HG03060 (cell line): Measurements from ENCODE around the gene THADA.

Experiments used
- ATAC-seq: cut with Tn5 transposase; IDR thresholded peaks from one replicate; pipeline ENCODE4 v1.9.1; 2021; ENCODE audit warnings: low read depth, moderate number of reproducible peaks; ENCODE audit not compliant: unreplicated experiment

Gene THADA

GRCh38 chr2:43367012-43367782, 228.6 kb downstream of the THADA start:
- ATAC-seq = no peak

GRCh38 chr2:43363120-43363519, 232.7 kb downstream of the THADA start:
- no peak for ATAC-seq

- no peak for ATAC-seq
These were observed 234.6 kb downstream of the THADA start for GRCh38 chr2:43361286-43361685.

GRCh38 chr2:43360137-43360536, 235.7 kb downstream of the THADA start:
- ATAC-seq = no peak

- ATAC-seq = no peak
These were observed 237.2 kb downstream of the THADA start for GRCh38 chr2:43358410-43359201.

GRCh38 chr2:43356774-43357173, 239.1 kb downstream of the THADA start:
- ATAC-seq = no peak

GRCh38 chr2:43355399-43355798, 240.4 kb downstream of the THADA start:
- no peak for ATAC-seq

- no peak for ATAC-seq
These were observed 245.9 kb downstream of the THADA start for GRCh38 chr2:43349904-43350303.

GRCh38 chr2:43348908-43349661, 246.8 kb downstream of the THADA start:
- ATAC-seq = no peak

GRCh38 chr2:43347746-43348145, 248.1 kb downstream of the THADA start:
- no peak for ATAC-seq

GRCh38 chr2:43346602-43347567, 249.0 kb downstream of the THADA start:
- no peak for ATAC-seq

GRCh38 chr2:43345872-43346271, 250.0 kb downstream of the THADA start:
- no peak for ATAC-seq

GRCh38 chr2:43345391-43345813, 250.4 kb downstream of the THADA start:
- ATAC-seq = no peak

- no peak for ATAC-seq
These were observed 250.9 kb downstream of the THADA start for GRCh38 chr2:43344868-43345373.

GRCh38 chr2:43343573-43344304, 252.1 kb downstream of the THADA start:
- ATAC-seq = no peak

GRCh38 chr2:43341959-43342757, 253.7 kb downstream of the THADA start:
- ATAC-seq = no peak

GRCh38 chr2:43340945-43341356, 254.9 kb downstream of the THADA start:
- no peak for ATAC-seq

GRCh38 chr2:43340066-43340465, 255.8 kb downstream of the THADA start:
- ATAC-seq = no peak
